Stimulated activated CD4-positive, alpha-beta T cell treated with anti-CD3 and anti-CD28 coated beads, Interleukin-1b, Interleukin-23, amount 100 ng/mL, for 4 hours (primary cell): ENCODE results near the gene CPNE4.

Experiments used
- DNase-seq, 2 donors: peaks; one replicate each; pipeline ENCODE4 v3.0.0-alpha.2; 2020; ENCODE audit warnings: low read depth in 2 of 2

The CPNE4 gene

GRCh38 chr3:131881777-131882176, 153.0 kb downstream of the CPNE4 start:
- no peak for DNase-seq

- no peak for DNase-seq
Measured at GRCh38 chr3:131880948-131881347, 153.9 kb downstream of the CPNE4 start.

GRCh38 chr3:131868203-131868602, 166.6 kb downstream of the CPNE4 start:
- no peak for DNase-seq

- no peak for DNase-seq
Measured at GRCh38 chr3:131856171-131856570, 178.6 kb downstream of the CPNE4 start.

GRCh38 chr3:131850223-131850622, 184.6 kb downstream of the CPNE4 start:
- DNase-seq: no peak

- no peak for DNase-seq
Measured at GRCh38 chr3:131849616-131850015, 185.2 kb downstream of the CPNE4 start.

GRCh38 chr3:131847966-131848510, 186.8 kb downstream of the CPNE4 start:
- DNase-seq: no peak

- no peak for DNase-seq
Measured at GRCh38 chr3:131846296-131846924, 188.4 kb downstream of the CPNE4 start.

- no peak for DNase-seq
Measured at GRCh38 chr3:131843174-131843573, 191.6 kb downstream of the CPNE4 start.

GRCh38 chr3:131840156-131840797, 194.5 kb downstream of the CPNE4 start:
- no peak for DNase-seq

GRCh38 chr3:131835906-131836305, 198.9 kb downstream of the CPNE4 start:
- no peak for DNase-seq

- no peak for DNase-seq
Measured at GRCh38 chr3:131831608-131832007, 203.2 kb downstream of the CPNE4 start.

GRCh38 chr3:131821191-131821762, 213.5 kb downstream of the CPNE4 start:
- DNase-seq: no peak

GRCh38 chr3:131819381-131820055, 215.3 kb downstream of the CPNE4 start:
- DNase-seq: no peak

- DNase-seq: no peak
Measured at GRCh38 chr3:131812433-131812832, 222.4 kb downstream of the CPNE4 start.

GRCh38 chr3:131811481-131811880, 223.3 kb downstream of the CPNE4 start:
- DNase-seq: no peak

- DNase-seq: no peak
Measured at GRCh38 chr3:131807822-131808221, 227.0 kb downstream of the CPNE4 start.

GRCh38 chr3:131806736-131807135, 228.1 kb downstream of the CPNE4 start:
- DNase-seq: no peak

GRCh38 chr3:131804565-131805133, 230.2 kb downstream of the CPNE4 start:
- no peak for DNase-seq

- no peak for DNase-seq
Measured at GRCh38 chr3:131803113-131803512, 231.7 kb downstream of the CPNE4 start.

GRCh38 chr3:131802029-131802428, 232.8 kb downstream of the CPNE4 start:
- no peak for DNase-seq

GRCh38 chr3:131801566-131801965, 233.2 kb downstream of the CPNE4 start:
- DNase-seq: no peak
